ENCODE results near the gene TBC1D17.

- TF ChIP-seq POLR2A (IDR thresholded peaks at IDR 0.05) (no peak), CTCF (IDR thresholded peaks at IDR 0.05) (peak; percentile 90 to 99 (median 97))
Measured at GRCh38 chr19:49937750-49938381, 60.4 kb downstream of the TBC1D17 start.

Data from heart left ventricle (tissue), 13 donors.